Activated T-cell treated with anti-CD3 and anti-CD28 coated beads, Interleukin-2, amount 50 U/mL, for 48 hours (primary cell): ENCODE measurements around the gene USP10.
"Not testable (repeated sequence)": the region's sequence is repeated elsewhere in the genome, so short reads cannot be mapped to it uniquely, and the experiment has no call there.

Source experiments
- DNase-seq, 2 experiments: peaks; one replicate each; pipeline ENCODE4 v3.0.0-alpha.2; 2020

The USP10 gene

DNA sequence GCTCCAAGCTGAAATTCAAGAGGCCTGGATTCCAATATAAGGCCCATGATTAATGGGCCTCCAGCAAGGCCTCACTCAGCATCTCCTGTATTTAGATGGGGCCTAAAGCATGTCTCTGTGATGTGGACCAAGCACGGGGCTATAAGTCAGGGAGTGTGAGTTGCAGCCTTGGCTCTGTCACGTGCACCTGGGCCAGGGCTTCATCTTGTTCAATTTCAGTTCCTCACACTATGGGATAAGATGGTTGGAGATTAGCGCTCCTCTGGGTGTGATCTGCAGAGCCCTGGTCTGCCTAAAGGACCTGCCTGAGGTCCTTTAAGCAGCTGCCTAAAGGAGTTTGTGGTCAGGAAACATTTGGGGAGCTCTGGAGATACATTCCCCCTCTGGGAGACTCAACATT is 26.2 kb upstream of the USP10 start:
- DNase-seq = no peak

GRCh38 chr16:84675423-84675822 is 24.4 kb upstream of the USP10 start:
- DNase-seq = no peak

- no peak for DNase-seq
Observed at GRCh38 chr16:84675884-84676283, 23.9 kb upstream of the USP10 start.

DNA sequence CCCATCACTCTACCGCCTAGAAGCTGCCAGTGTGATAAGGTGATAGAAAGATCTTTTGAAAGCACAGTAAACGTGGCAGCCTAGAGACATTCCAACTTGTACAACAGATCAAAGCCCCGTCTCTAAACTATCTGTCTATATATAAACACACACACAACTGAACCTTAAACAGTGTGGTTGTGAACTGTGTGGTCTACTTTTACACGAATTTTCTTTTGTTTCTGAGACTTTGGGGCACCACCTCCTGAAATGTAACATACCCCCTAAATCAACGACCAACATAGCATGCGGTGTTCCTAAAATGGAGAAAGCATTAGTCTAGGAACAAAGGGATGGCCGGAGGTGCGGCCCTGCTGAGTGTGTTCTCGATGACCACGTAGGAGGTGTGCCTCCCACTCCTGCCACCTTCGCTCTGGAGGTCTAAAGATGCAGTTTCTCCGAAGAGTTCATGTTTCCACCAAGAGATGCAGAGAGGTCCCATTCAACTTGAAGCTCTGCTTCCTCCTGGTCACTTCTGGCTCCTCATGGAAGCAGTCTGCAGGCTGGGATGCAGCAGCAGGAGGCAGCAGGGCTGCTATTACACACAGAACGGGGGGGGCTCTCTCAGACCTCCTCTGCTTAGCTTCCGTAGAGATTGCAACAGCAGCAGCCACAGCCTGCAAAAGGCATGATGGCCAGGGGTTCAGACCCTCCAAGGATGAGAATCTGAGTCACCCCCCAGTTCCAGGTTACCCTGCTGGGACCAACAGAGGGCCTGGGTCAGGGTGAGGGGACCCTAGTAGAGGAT is 22.6 kb upstream of the USP10 start:
- DNase-seq = no peak

DNA sequence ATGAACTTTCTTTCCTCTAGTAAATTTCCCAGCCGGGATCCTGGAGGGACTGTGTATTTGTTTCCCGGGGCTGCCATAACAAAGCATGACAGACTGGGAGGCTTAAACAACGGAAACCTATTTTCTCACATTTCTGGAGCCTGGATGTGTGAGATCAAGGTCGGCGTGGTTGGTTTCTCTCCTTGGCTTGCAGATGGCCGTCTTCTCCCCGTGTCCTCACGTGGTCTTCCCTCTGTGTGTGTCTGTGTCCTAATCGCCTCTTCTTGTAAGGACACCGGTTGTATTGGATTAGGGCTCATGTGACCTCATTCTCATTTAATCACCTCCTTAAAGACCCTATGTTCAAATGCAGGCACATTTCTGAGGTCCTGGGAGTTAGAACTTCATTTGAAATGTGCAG is 22.0 kb upstream of the USP10 start:
- DNase-seq = no peak

- no peak for DNase-seq
Observed at GRCh38 chr16:84678541-84678940, 21.3 kb upstream of the USP10 start.

- DNase-seq = no peak
Observed at GRCh38 chr16:84680165-84680842, 19.5 kb upstream of the USP10 start.

GRCh38 chr16:84680843-84681629 is 18.8 kb upstream of the USP10 start:
- no peak for DNase-seq

GRCh38 chr16:84683691-84684591 is 15.9 kb upstream of the USP10 start:
- no peak for DNase-seq

- DNase-seq = no peak
Observed at GRCh38 chr16:84684592-84684965, 15.2 kb upstream of the USP10 start.

DNA sequence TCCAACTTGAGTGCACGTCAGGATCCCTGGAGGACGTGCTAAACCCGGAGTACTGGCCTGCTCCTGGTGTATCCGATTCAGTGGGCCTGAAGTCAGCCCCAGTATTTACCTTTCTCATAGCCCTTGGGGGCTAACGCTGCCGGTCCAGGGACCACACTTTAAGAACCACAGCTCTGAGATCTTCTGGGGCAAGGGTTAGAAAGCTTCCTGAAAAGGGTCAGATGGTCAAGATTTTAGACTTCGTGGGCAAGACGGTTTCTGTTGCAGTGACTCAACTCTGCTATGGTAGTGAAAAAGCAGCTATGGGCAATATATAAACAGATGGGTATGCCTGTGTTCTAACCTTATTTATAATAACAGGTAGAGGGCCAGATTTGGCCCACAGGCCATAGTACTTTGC is 14.6 kb upstream of the USP10 start:
- DNase-seq = no peak

DNA sequence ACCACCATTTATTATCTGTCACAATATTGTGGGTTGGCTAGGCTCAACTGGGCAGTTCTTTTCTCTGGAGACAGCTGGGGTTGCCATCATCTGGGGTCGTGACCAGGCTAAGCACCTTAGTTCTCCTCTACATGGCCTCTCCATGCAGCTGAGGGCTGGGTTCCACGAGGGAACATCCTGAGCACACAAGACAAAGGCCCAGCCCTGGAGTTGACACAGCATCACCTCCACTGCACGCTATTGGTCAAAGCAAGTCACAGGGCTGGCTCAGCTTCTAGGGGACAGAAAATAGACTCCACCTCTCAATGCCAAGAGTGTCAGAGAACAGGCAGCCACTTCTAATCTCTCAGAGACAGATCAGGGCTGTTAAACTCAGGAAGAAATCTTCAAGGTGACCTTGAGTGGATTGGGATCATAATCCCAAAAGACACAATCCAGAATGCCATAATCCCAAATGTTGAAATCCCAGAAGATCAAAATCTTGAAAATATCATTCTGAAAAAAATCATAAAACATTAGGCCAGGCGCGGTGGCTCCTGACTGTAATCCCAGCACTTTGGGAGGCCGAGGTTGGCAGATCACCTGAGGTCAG is 13.0 kb upstream of the USP10 start:
- no peak for DNase-seq

- no peak for DNase-seq
Observed at GRCh38 chr16:84687715-84688114, 12.1 kb upstream of the USP10 start.

- not testable (repeated sequence) for DNase-seq
Observed at GRCh38 chr16:84688163-84688562, 11.6 kb upstream of the USP10 start.

DNA sequence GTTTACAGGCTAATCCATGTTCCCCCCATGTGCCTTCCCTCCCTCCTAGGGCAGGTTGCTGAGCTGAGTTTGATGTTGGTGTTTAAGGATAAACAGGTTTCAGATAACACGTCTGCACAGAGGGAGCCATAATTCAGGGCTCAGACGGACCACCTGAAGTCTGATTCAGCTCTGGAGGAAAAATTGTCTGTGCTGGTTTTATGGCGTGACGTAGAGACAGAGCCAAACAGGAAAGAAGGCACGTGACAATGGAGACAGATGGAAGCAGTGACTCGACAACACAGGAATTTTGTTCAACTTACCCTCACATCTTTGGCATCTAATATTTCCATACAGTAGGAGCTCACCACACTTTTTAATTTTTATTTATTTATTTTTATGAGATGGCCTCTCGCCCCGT is 10.7 kb upstream of the USP10 start:
- DNase-seq = no peak

DNA sequence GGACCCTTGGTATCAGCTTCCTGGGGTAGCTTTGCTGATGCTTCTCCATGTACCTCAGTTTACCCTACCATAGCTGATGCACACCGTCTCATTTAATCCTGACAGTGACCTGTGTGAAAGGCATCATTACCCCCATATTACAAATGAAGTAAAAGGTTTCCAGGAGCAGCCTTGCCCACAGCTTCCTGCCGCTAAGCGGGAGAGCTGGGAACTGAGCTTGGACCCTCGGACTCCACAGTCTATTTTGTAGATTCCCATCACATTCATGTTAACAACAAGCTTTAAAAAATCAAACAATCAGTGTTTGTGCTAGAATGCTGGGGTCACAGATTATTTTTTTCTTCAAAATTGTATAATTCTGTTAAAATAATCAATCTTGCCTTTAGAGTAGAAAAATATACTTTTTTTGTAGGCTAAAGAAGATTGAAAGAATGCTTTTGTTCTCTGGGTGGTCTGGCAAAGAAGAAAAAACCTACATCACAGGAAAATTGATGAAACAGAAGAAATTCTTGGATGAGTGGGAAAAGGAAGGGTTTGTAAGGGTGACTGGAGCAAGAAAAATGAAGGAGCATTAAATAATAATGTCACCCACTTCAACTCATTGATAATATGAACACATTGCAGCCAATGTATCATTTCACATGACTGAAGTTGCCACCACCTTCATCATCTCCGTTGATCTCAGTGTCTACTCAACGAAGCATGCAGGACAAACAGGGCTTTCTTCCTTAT is 9.5 kb upstream of the USP10 start:
- no peak for DNase-seq

DNA sequence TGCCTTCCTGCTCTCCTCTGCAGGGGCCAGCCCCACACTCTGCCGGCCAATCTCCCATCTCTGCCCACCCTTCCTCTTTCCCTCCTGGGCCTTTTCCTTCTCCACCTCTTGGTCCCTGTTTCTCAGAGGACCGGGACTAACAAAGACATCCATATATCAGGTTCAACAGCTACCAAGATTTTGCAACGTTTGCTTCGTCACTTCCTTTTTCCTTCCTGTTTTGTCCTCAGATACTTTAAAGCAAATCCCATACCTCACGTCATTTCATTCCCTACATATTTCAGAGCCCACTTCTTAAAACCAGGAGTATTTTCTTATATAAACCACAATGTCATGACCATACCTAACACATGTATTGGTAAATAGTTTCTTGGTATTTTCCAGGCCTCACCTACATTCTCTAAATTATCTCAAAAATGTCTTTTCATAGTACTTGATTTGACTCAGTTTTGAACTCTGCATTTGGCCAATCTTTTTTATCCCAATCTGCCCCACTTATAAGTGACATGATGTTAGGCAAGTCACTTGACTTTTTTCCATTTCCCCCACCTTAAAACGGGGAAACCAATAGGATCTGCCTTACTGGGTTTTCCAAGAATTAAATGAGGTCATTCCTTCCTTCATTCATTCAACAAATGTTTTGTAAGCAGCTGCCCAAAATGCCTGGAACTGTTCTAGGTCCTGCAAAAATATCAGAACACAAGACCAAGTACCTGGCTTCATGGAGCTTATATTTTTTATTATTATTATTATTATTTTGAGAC is 7.2 kb upstream of the USP10 start:
- DNase-seq = no peak

DNA sequence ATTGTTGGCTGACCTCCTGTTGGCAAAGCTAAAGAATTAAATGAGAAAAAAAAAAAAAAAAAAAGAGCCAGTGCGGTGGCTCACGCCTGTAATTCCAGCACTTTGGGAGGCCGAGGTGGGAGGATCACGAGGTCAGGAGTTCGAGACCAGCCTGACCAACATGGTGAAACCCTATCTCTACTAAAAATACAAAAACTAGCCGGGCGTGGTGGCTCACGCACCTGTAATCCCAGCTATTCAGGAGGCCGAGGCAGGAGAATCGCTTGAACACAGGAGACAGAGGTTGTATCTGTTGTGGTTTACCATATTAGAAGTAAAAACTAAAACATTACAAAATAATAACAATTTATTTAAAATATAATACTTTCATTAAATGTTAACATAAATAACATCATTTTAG is 5.9 kb upstream of the USP10 start:
- not testable (repeated sequence) for DNase-seq

DNA sequence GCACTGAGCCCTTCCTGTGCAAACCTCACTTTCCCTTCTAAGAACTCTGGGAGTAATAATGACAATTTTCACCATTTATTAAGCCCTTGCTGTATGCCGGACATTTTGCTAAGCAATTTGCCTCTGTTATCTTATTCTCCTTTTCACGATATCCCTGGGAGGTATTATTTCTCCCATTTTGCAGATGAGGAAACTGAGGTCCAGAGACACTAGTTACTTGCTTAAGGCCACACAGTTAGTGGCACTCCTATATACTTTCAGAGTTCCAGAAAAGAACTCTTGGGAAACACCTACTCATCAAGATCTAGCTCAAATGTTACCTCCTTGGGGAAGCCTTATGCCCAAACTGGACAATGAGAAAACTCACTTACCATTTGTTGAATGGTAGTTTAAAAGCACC is 4.8 kb upstream of the USP10 start:
- DNase-seq = no peak

DNA sequence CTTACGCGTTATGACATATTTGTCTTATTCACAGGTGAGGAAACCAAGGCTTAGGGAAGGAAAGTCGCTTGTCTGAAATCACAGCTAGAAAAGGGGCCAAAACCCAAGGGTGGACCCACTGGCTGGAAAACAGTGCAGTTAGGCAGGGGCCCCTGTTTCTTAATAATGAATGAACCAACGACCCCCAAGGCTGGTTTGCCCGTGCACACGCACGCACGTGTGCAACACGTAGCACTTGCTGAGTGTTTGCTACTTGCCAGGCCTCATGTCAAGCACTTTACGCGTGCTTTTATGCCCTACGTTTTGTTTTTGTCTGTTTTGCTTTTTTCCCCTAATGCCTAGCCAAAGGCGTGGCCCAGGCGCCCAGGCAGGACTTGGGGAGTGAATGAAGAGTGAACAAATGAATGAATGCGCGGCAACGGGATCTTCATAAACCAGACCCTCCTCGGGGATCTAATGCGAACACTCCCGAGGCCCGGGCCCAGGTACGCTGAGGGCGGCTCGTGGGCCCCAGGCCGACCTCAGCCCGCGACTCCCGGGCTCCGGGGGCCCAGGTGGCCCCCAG is 571 bp upstream of the USP10 start:
- no peak for DNase-seq
